ENCODE results near the gene FRMD3.

FRMD3 gene

DNA sequence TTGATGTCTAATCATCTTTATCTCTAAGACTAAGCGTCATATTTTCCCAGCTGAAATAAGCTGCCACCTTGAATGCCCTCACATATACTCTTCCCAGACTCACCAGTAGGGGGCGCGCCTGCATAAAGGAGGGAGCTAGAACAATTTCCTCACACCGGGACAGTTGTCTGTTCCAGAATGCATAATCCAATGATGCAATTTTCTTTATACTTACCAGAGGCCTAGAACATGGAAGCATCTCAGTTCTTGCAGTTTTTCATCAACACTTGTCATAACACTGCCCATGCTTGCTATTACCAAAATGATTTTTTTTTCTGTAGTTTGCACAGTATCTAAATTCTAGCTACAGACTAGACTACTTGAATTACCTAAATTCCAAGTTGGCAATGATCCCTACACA, 203.9 kb downstream of the FRMD3 start:
- H3K27me3 ChIP-seq (ENCODE audit: insufficient read depth, low read depth), result no peaks in the 10 kb centered on the region
- H3K4me3 ChIP-seq (IDR thresholded peaks at IDR 0.05; ENCODE audit: insufficient read depth, low read depth, low read length), result no peak overlapping the region
- no peaks in the 10 kb centered on the region for H3K79me2 ChIP-seq (ENCODE audit: insufficient read depth, low read depth)
- TF ChIP-seq, protein P1, sequence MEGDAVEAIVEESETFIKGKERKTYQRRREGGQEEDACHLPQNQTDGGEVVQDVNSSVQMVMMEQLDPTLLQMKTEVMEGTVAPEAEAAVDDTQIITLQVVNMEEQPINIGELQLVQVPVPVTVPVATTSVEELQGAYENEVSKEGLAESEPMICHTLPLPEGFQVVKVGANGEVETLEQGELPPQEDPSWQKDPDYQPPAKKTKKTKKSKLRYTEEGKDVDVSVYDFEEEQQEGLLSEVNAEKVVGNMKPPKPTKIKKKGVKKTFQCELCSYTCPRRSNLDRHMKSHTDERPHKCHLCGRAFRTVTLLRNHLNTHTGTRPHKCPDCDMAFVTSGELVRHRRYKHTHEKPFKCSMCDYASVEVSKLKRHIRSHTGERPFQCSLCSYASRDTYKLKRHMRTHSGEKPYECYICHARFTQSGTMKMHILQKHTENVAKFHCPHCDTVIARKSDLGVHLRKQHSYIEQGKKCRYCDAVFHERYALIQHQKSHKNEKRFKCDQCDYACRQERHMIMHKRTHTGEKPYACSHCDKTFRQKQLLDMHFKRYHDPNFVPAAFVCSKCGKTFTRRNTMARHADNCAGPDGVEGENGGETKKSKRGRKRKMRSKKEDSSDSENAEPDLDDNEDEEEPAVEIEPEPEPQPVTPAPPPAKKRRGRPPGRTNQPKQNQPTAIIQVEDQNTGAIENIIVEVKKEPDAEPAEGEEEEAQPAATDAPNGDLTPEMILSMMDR (conservative IDR thresholded peaks at IDR 0.05; ENCODE audit: low read depth, low read length), result peak; percentile 96
- no peaks in the 10 kb centered on the region for H3K4me1 ChIP-seq (ENCODE audit: low read depth, poor library complexity, severe bottlenecking)
- no peak overlapping the region for H2AFZ ChIP-seq (ENCODE audit: low read depth)
- no peak overlapping the region for H3K9ac ChIP-seq
- H3K27ac ChIP-seq, result no peak overlapping the region
- no peaks in the 10 kb centered on the region for H4K20me1 ChIP-seq (ENCODE audit: insufficient read depth)
- H3K36me3 ChIP-seq (ENCODE audit: insufficient read depth), result no peaks in the 10 kb centered on the region
- no peak overlapping the region for H3K4me2 ChIP-seq

DNA sequence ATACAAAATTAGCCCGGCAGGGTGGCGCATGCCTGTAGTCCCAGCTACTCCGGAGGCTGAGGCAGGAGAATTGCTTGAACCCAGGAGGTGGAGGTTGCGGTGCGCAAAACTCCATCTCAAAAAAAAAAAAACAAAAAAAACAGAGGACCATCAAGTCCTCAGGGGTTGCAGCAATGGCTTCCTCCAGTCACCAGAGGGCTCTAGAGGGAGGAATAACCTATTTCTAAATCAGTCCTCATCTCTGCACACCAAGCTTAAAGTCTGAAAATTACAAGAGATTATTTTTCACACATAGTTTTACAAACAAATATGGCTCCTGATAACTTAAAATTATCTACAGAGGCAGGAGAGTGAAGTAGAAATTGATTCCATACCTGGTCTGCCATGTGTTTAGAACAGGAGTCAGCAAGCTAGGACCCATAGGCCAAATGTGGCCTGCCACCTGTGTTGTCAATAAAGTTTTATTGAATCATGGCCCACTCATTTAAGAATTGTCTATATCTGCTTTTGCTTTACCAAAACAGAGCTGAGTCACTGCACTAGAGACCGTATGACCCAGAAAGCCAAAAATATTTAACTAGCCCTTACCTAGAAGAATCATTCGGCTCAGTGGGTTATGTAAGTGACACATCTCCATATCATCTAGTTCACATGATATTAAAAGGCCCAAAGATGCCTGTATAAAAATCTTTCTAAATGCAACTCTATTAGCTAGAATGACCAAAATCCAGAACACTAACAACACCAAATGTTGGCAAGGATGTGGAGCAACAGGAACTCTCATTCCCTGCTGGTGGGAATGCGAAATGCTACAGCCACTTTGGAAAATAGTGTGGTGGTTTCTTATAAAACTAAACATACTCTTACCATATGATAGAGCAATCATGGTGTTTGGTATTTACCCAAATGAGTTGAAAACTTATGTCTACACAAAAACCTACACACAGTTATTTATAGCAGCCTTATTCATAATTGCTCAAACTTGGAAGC, 207.7 kb downstream of the FRMD3 start:
- H3K4me2 ChIP-seq, result no peak overlapping the region
- H3K27ac ChIP-seq, result no peak overlapping the region
- H3K79me2 ChIP-seq (ENCODE audit: insufficient read depth, low read depth), result no peaks in the 10 kb centered on the region

DNA sequence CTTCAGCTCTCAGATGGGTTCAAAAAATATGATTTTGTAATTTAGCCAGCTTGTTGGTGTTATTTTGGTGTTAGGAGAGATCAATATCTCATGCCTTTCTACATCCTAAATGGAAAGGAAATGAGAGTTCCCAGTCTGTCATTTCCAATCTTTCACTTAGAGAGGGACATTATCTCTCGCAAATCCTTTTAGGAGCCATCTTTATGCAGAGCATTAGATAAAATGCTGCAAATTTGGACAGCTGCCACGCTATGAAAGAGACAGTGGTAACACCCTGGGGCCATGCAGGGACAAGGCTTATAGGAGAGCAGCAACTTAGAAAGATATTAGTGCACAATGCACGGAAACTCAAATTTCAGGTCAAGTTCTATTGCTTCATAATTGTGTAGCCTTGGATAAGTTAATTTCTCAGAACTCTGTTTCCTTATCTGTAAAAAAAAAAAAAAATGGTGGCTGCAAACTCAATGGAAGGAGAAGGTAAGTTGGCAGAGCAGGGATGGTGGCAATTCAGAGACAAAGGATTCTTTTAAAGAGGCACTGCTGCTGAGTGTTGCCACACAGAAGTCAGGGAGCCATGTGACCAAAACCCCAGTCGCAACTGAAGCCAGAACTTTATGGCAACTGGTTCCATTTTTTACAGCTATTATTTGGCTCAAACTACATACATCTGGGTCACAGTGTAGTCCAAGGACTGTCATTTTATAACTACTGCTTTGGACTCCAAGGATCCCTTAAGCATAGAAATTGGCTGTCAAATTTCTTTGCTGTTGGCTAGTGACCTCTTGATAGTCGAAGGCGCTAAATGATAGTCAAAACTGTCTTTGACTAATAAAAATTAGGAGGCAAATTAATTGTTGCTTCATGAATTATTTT, 210.2 kb downstream of the FRMD3 start:
- TF ChIP-seq, protein P1 (conservative IDR thresholded peaks at IDR 0.05; ENCODE audit: low read depth, low read length), result no peak
- Histone ChIP-seq H3K36me3 (ENCODE audit: insufficient read depth) (no peaks in the 10 kb centered on the region), H3K4me1 (ENCODE audit: low read depth, poor library complexity, severe bottlenecking) (no peaks in the 10 kb centered on the region), H2AFZ (ENCODE audit: low read depth) (no peak overlapping the region), H3K27me3 (ENCODE audit: insufficient read depth, low read depth) (no peaks in the 10 kb centered on the region), H3K79me2 (ENCODE audit: insufficient read depth, low read depth) (no peaks in the 10 kb centered on the region), H4K20me1 (ENCODE audit: insufficient read depth) (no peaks in the 10 kb centered on the region), H3K4me2 (no peak overlapping the region), H3K4me3 (IDR thresholded peaks at IDR 0.05; ENCODE audit: insufficient read depth, low read depth, low read length) (no peak overlapping the region), H3K9ac (no peak overlapping the region), H3K27ac (no peak overlapping the region)

More for the DNA sequence above, 207.7 kb downstream of the FRMD3 start:
- Histone ChIP-seq H3K4me3 (IDR thresholded peaks at IDR 0.05; ENCODE audit: insufficient read depth, low read depth, low read length) (no peak overlapping the region), H3K9ac (no peak overlapping the region), H3K36me3 (ENCODE audit: insufficient read depth) (no peaks in the 10 kb centered on the region), H3K27me3 (ENCODE audit: insufficient read depth, low read depth) (no peaks in the 10 kb centered on the region), H3K4me1 (ENCODE audit: low read depth, poor library complexity, severe bottlenecking) (no peaks in the 10 kb centered on the region), H2AFZ (ENCODE audit: low read depth) (no peak overlapping the region), H4K20me1 (ENCODE audit: insufficient read depth) (no peaks in the 10 kb centered on the region)
- TF ChIP-seq, protein P1 (conservative IDR thresholded peaks at IDR 0.05; ENCODE audit: low read depth, low read length), result no peak

DNA sequence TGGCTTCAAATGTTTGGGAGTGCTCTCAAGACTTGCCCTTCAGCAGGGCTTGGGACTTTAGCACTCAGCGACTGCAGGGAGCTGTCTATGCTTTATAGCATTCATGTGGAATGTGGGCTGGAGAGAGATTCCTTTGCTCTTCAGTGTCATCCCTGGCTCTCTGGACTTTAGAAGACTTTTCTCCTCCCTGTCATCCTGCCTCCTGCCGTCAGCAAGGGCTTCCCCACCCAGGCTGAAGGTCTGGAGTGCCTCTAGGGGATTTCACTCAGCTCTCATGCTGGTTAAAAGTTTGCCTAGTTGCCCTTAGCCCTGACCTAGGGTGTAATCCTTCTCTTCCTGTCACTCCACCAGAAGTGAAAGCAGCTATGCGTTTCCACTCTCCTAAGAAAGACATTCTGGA, 210.9 kb downstream of the FRMD3 start:
- no peaks in the 10 kb centered on the region for H3K27me3 ChIP-seq (ENCODE audit: insufficient read depth, low read depth)
- TF ChIP-seq, protein P1 (conservative IDR thresholded peaks at IDR 0.05; ENCODE audit: low read depth, low read length), result no peak
- H3K4me1 ChIP-seq (ENCODE audit: low read depth, poor library complexity, severe bottlenecking), result no peaks in the 10 kb centered on the region
- H3K4me3 ChIP-seq (IDR thresholded peaks at IDR 0.05; ENCODE audit: insufficient read depth, low read depth, low read length), result no peak overlapping the region
- H3K79me2 ChIP-seq (ENCODE audit: insufficient read depth, low read depth), result no peaks in the 10 kb centered on the region
- H3K27ac ChIP-seq, result no peak overlapping the region
- no peak overlapping the region for H3K9ac ChIP-seq
- no peaks in the 10 kb centered on the region for H4K20me1 ChIP-seq (ENCODE audit: insufficient read depth)
- H3K4me2 ChIP-seq, result no peak overlapping the region
- no peaks in the 10 kb centered on the region for H3K36me3 ChIP-seq (ENCODE audit: insufficient read depth)
- no peak overlapping the region for H2AFZ ChIP-seq (ENCODE audit: low read depth)

Measured in KMS-11 (cell line).